ENCODE measurements around the gene PPP2R2B. TPM values are rescaled to one million over a fixed set of nuclear protein-coding genes. Genes with fewer than 3 reads are reported as not detected.

The PPP2R2B gene
- total and polyA plus RNA-seq, 2 of the 4 experiments (the other 2 are of a cell fraction) = not detected

DNA sequence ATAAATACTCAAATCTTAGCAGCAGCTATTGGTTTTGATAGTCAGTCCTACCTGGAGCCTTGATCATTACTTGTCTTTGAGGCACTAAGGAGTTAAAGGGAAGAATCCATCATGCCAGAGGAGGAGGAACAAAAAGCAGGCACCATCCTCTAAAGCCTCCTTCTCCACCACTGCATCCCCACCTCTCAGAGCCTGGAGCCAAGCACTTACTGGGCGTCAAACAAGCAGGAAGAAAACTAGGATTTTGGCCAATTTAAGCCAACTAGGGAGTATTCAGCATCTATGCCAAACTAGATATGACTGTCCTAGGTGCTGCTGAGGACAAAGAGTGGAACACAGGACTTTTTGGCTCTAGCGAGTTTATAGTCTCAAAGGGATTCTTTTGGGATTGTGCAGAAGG, 152.5 kb downstream of the PPP2R2B start:
- H4K91ac ChIP-seq (ENCODE audit: insufficient read depth, low read depth, low read length) = no peak overlapping the region

More for the DNA sequence above, 152.5 kb downstream of the PPP2R2B start:
- no peaks in the 10 kb centered on the region for H3K9me1 ChIP-seq (ENCODE audit: insufficient read depth, low read length)
- ChIA-PET CTCF (no interaction called here), POLR2A (ENCODE audit: unreplicated experiment) (no interaction called here)
- no CpG with 5 or more reads among the region's 2 CpGs for WGBS, 2 experiments (ENCODE audit: extremely low coverage in 2 of 2, insufficient read length in 1 of 2)
- no peak overlapping the region for H2BK120ac ChIP-seq (ENCODE audit: low read depth, low read length)
- H3K27me3 ChIP-seq (ENCODE audit: control insufficient read depth, insufficient read depth, low read length) = no peaks in the 10 kb centered on the region
- no peak overlapping the region for H2AK5ac ChIP-seq (ENCODE audit: low read depth, low read length)
- H3K14ac ChIP-seq (replicated peaks; ENCODE audit: low read depth, low read length) = no peak overlapping the region
- BruUV-seq (replicated peaks) = no TSS peak
- no peak overlapping the region for H3K23ac ChIP-seq (ENCODE audit: low read depth, low read length)
- no peak overlapping the region for H4K8ac ChIP-seq (ENCODE audit: low read depth in 2 of 2, low read length in 2 of 2)
- no peak overlapping the region for H2BK15ac ChIP-seq (ENCODE audit: low read depth, low read length)
- no peak for TF ChIP-seq RAD21 (IDR thresholded peaks at IDR 0.05; ENCODE audit: low read length)
- TF ChIP-seq RCOR1 (IDR thresholded peaks at IDR 0.05; ENCODE audit: insufficient replicate concordance, low read length) = no peak
- H3K36me3 ChIP-seq (ENCODE audit: control insufficient read depth, insufficient read depth, low read length) = no peaks in the 10 kb centered on the region
- no peaks in the 10 kb centered on the region for H4K20me1 ChIP-seq (ENCODE audit: insufficient read depth, low read length)
- no peak for DNase-seq
- no peak for ATAC-seq (ENCODE audit: low read depth)
- H3K18ac ChIP-seq (ENCODE audit: low read depth, low read length) = no peak overlapping the region
- H2AFZ ChIP-seq (replicated peaks; ENCODE audit: low read length, poor library complexity) = no peak overlapping the region
- no peak overlapping the region for H2BK5ac ChIP-seq (ENCODE audit: low read depth, low read length, poor library complexity, severe bottlenecking)
- no peak overlapping the region for H3K4me3 ChIP-seq (ENCODE audit: insufficient read depth, low read depth, low read length)
- in situ Hi-C loops (cut with MboI; ENCODE audit: low sequenced_read_pairs) = no loop called here
- no peak overlapping the region for H3K4me2 ChIP-seq (ENCODE audit: low read depth, low read length)
- no peak overlapping the region for H3K9ac ChIP-seq (ENCODE audit: low read depth, low read length)
- no peak overlapping the region for H2BK20ac ChIP-seq (ENCODE audit: low read depth, low read length)
- no peak overlapping the region for H3K27ac ChIP-seq (ENCODE audit: insufficient read depth, low read length)
- H2AK9ac ChIP-seq (replicated peaks; ENCODE audit: low read depth, low read length, poor library complexity) = no peak overlapping the region
- no peak overlapping the region for H3K4ac ChIP-seq (ENCODE audit: low read depth, low read length)
- peaks cover 5% of the 10 kb centered on the region; the same call in 1 of the 2 replicates for H3K9me3 ChIP-seq (ENCODE audit: control insufficient read depth, insufficient read depth, low read length)
- H3K4me1 ChIP-seq (ENCODE audit: control insufficient read depth, insufficient read depth, low read length) = no peaks in the 10 kb centered on the region
- dilution Hi-C loops (cut with HindIII; ENCODE audit: low sequenced_read_pairs, unreplicated experiment) = no loop called here
- no peaks in the 10 kb centered on the region for H3K79me1 ChIP-seq (ENCODE audit: low read depth in 1 of 2, low read length in 2 of 2)
- no peak overlapping the region for H4K5ac ChIP-seq (ENCODE audit: low read depth, low read length)
- intact Hi-C loops (cut with micrococcal nuclease) = no loop called here
- no peak overlapping the region for H3K56ac ChIP-seq (ENCODE audit: extremely low read depth, insufficient read depth, low read length)
